IMR-90 (cell line): ENCODE data around the gene MSANTD1. TPM values are rescaled to one million over a fixed set of nuclear protein-coding genes. Genes with fewer than 3 reads are reported as not detected.

Experiments used
- ATAC-seq: fragments of 200-7000 bp; cut with Tn5 transposase; 2 replicates; pipeline ENCODE4 v1.9.1; 2020; ENCODE audit warnings: low read depth, mild to moderate bottlenecking, moderate library complexity
- BruUV-seq: library from RNA; stranded (reverse); fragments of 400-500 nt; replicated peaks from 2 replicates; lab custom pipeline; 2021; lab: Mats Ljungman, UMichigan
- CTCF ChIA-PET: fragments of 300-600 bp; formaldehyde crosslinking; extraction: SDS; loops from one replicate; lab custom pipeline; 2021; ENCODE audit warnings: antibody characterized with exemption; lab: Yijun Ruan, JAX
- POLR2A ChIA-PET: fragments of 300-600 bp; sonication (Branson Sonifier 250); formaldehyde crosslinking; loops from one replicate; lab custom pipeline; 2022; ENCODE audit warnings: antibody characterized with exemption; ENCODE audit not compliant: unreplicated experiment; lab: Charles Lee
- DNase-seq: peaks from one replicate; pipeline ENCODE4 v3.0.0; 2013
- H2AFZ ChIP-seq: replicated peaks from 2 replicates; pipeline ENCODE3; 2013; ENCODE audit warnings: low read length, mild to moderate bottlenecking; ENCODE audit not compliant: poor library complexity
- H2AK5ac ChIP-seq: 2 replicates; pipeline ENCODE4 v1.6.1; 2013; ENCODE audit warnings: low read depth, low read length, inconsistent platforms
- H2AK9ac ChIP-seq: replicated peaks from 2 replicates; pipeline ENCODE3; 2013; ENCODE audit warnings: mild to moderate bottlenecking, low read depth, low read length, moderate library complexity; ENCODE audit not compliant: poor library complexity
- H2BK120ac ChIP-seq: 2 replicates; pipeline ENCODE4 v1.6.1; 2013; ENCODE audit warnings: low read depth, low read length, inconsistent platforms
- H2BK15ac ChIP-seq: 3 replicates; pipeline ENCODE4 v1.6.1; 2013; ENCODE audit warnings: low read depth, low read length, inconsistent platforms
- H2BK20ac ChIP-seq: 2 replicates; pipeline ENCODE4 v1.6.1; 2013; ENCODE audit warnings: low read depth, mild to moderate bottlenecking, inconsistent platforms, low read length, moderate library complexity
- H2BK5ac ChIP-seq: 2 replicates; pipeline ENCODE4 v1.6.1; 2013; ENCODE audit warnings: mild to moderate bottlenecking, low read depth, low read length, inconsistent platforms; ENCODE audit not compliant: poor library complexity, severe bottlenecking
- H3K14ac ChIP-seq: replicated peaks from 2 replicates; pipeline ENCODE4 v1.6.1; 2013; ENCODE audit warnings: low read depth, low read length, inconsistent platforms
- H3K18ac ChIP-seq: 2 replicates; pipeline ENCODE4 v1.6.1; 2013; ENCODE audit warnings: low read depth, low read length, control low read depth
- H3K23ac ChIP-seq: 2 replicates; pipeline ENCODE4 v1.6.1; 2013; ENCODE audit warnings: low read depth, low read length, inconsistent platforms
- H3K27ac ChIP-seq: 2 replicates; pipeline ENCODE4 v1.5.1; 2013; ENCODE audit warnings: mild to moderate bottlenecking, control low read depth, low read length; ENCODE audit not compliant: insufficient read depth
- H3K27me3 ChIP-seq: 2 replicates; pipeline ENCODE4 v1.6.1; 2013; ENCODE audit warnings: low read length; ENCODE audit not compliant: control insufficient read depth, insufficient read depth
- H3K36me3 ChIP-seq: 2 replicates; pipeline ENCODE4 v1.6.1; 2013; ENCODE audit warnings: low read length, mixed read lengths; ENCODE audit not compliant: control insufficient read depth, insufficient read depth
- H3K4ac ChIP-seq: 2 replicates; pipeline ENCODE4 v1.6.1; 2013; ENCODE audit warnings: low read depth, low read length, inconsistent platforms
- H3K4me1 ChIP-seq: 2 replicates; pipeline ENCODE4 v1.6.1; 2013; ENCODE audit warnings: low read length, mixed read lengths; ENCODE audit not compliant: control insufficient read depth, insufficient read depth
- H3K4me2 ChIP-seq: 2 replicates; pipeline ENCODE4 v1.6.1; 2013; ENCODE audit warnings: low read depth, mild to moderate bottlenecking, control low read depth, low read length, moderate library complexity
- H3K4me3 ChIP-seq: 2 replicates; pipeline ENCODE4 v1.5.1; 2013; ENCODE audit warnings: low read depth, mild to moderate bottlenecking, control low read depth, low read length, moderate library complexity; ENCODE audit not compliant: insufficient read depth
- H3K56ac ChIP-seq: 2 replicates; pipeline ENCODE4 v1.6.1; 2013; ENCODE audit warnings: low read length, inconsistent platforms; ENCODE audit not compliant: insufficient read depth; ENCODE audit errors: extremely low read depth
- H3K79me1 ChIP-seq, 2 experiments: 2 replicates each; pipeline ENCODE4 v1.6.1; 2013; ENCODE audit warnings: low read length in 2 of 2, inconsistent platforms in 1 of 2, low read depth in 1 of 2
- H3K9ac ChIP-seq: 2 replicates; pipeline ENCODE4 v1.6.1; 2013; ENCODE audit warnings: low read depth, low read length, control low read depth
- H3K9me1 ChIP-seq: 2 replicates; pipeline ENCODE4 v1.6.1; 2013; ENCODE audit warnings: low read length, inconsistent platforms; ENCODE audit not compliant: insufficient read depth
- H3K9me3 ChIP-seq: 2 replicates; pipeline ENCODE4 v1.6.1; 2013; ENCODE audit warnings: low read length; ENCODE audit not compliant: control insufficient read depth, insufficient read depth
- H4K20me1 ChIP-seq: 2 replicates; pipeline ENCODE4 v1.6.1; 2013; ENCODE audit warnings: low read length, inconsistent platforms; ENCODE audit not compliant: insufficient read depth
- H4K5ac ChIP-seq: 2 replicates; pipeline ENCODE4 v1.6.1; 2013; ENCODE audit warnings: mild to moderate bottlenecking, low read depth, low read length, control low read depth
- H4K8ac ChIP-seq, 2 experiments: 2 replicates each; pipeline ENCODE4 v1.6.1; 2013; ENCODE audit warnings: low read depth in 2 of 2, low read length in 2 of 2, control low read depth in 1 of 2, inconsistent platforms in 1 of 2
- H4K91ac ChIP-seq: 2 replicates; pipeline ENCODE4 v1.6.1; 2013; ENCODE audit warnings: low read depth, low read length, inconsistent platforms; ENCODE audit not compliant: insufficient read depth
- BHLHE40 ChIP-seq: fragments of 150-350 bp; IDR thresholded peaks from 2 replicates; pipeline ENCODE4 v1.6.1; 2016; ENCODE audit warnings: mild to moderate bottlenecking, low read depth, low read length
- CEBPB ChIP-seq: IDR thresholded peaks from 2 replicates; pipeline ENCODE4 v1.6.1; 2012; ENCODE audit warnings: low read depth, low read length, improper control_type of control experiment
- CHD1 ChIP-seq: IDR thresholded peaks from 2 replicates; pipeline ENCODE4 v1.6.1; 2012; ENCODE audit warnings: low read depth, low read length, improper control_type of control experiment
- FOS ChIP-seq: fragments of 150-350 bp; IDR thresholded peaks from 2 replicates; pipeline ENCODE4 v1.6.1; 2016; ENCODE audit warnings: low read depth, low read length
- MAFK ChIP-seq: IDR thresholded peaks from 2 replicates; pipeline ENCODE4 v1.6.1; 2012; ENCODE audit warnings: low read depth, low read length, improper control_type of control experiment
- MAZ ChIP-seq: IDR thresholded peaks from 2 replicates; pipeline ENCODE4 v1.6.1; 2012; ENCODE audit warnings: low read depth, mild to moderate bottlenecking, low read length, improper control_type of control experiment, moderate library complexity, borderline replicate concordance
- MXI1 ChIP-seq: IDR thresholded peaks from 2 replicates; pipeline ENCODE4 v1.6.1; 2012; ENCODE audit warnings: low read depth, mild to moderate bottlenecking, low read length, moderate library complexity, borderline replicate concordance
- POLR2A ChIP-seq: IDR thresholded peaks from 2 replicates; pipeline ENCODE4 v1.6.1; 2012; ENCODE audit warnings: mild to moderate bottlenecking, low read depth, low read length
- RAD21 ChIP-seq: IDR thresholded peaks from 2 replicates; pipeline ENCODE4 v1.6.1; 2012; ENCODE audit warnings: low read length, improper control_type of control experiment
- RCOR1 ChIP-seq: IDR thresholded peaks from 2 replicates; pipeline ENCODE4 v1.6.1; 2012; ENCODE audit warnings: mild to moderate bottlenecking, low read length, improper control_type of control experiment; ENCODE audit not compliant: insufficient replicate concordance
- RFX5 ChIP-seq: IDR thresholded peaks from 2 replicates; pipeline ENCODE4 v1.8.0; 2012; ENCODE audit warnings: low read depth, mild to moderate bottlenecking, low read length, moderate library complexity
- SMC3 ChIP-seq: fragments of 150-350 bp; IDR thresholded peaks from 2 replicates; pipeline ENCODE4 v1.6.1; 2016; ENCODE audit warnings: low read depth, mild to moderate bottlenecking, antibody characterized with exemption, low read length, moderate library complexity
- WGBS, 2 experiments: methylation state at CpG; one replicate each; pipeline versions ENCODE4 v1.1.5 to v1.1.7; 2013; ENCODE audit warnings: missing lambda C conversion rate in 2 of 2; ENCODE audit not compliant: insufficient read length in 1 of 2; ENCODE audit errors: extremely low coverage in 2 of 2; 5-methylcytosine and 5-hydroxymethylcytosine counted together
- dilution Hi-C: fragments of 300-500 bp; cut with HindIII; formaldehyde crosslinking; loops from one replicate; pipeline ENCODE4 v1.14.3; 2018; ENCODE audit warnings: low sequenced_read_pairs; ENCODE audit not compliant: unreplicated experiment
- in situ Hi-C: fragments of 300-500 bp; cut with MboI; formaldehyde crosslinking; loops from 3 replicates; pipeline ENCODE4 v1.14.3; 2019; ENCODE audit warnings: low sequenced_read_pairs, inconsistent platforms, mixed read lengths
- intact Hi-C: fragments of 100-400 bp; cut with micrococcal nuclease; formaldehyde crosslinking; loops from 2 replicates; pipeline ENCODE4 v1.10.0; 2022
- polyA plus RNA-seq, 3 experiments: library from polyadenylated mRNA; depleted of rRNA; stranded (reverse); fragments of >200 nt; gene quantifications; 2 replicates each; pipeline ENCODE4 v1.2.3, GENCODE V29; 2012; ENCODE audit warnings: low replicate concordance in 1 of 3
- total RNA-seq: library from RNA; depleted of rRNA; stranded (reverse); fragments of >200 nt; gene quantifications from 2 replicates; pipeline ENCODE4 v1.2.3, GENCODE V29; 2012
- TF ChIP-seq, protein P1 (sequence below): fragments of 150-350 bp; IDR thresholded peaks from 2 replicates; pipeline ENCODE4 v1.6.1; 2016; ENCODE audit warnings: low read depth, mild to moderate bottlenecking, low read length, moderate library complexity, borderline replicate concordance
- TF ChIP-seq, protein P2 (sequence below): conservative IDR thresholded peaks from 2 replicates; pipeline ENCODE4 v1.5.1; 2012; ENCODE audit warnings: mild to moderate bottlenecking, low read depth, low read length, improper control_type of control experiment
- TF ChIP-seq, protein P3 (sequence below): fragments of 150-350 bp; IDR thresholded peaks from 2 replicates; pipeline ENCODE4 v1.6.1; 2017; ENCODE audit warnings: mild to moderate bottlenecking, antibody characterized with exemption, low read length, low read depth

MSANTD1 gene
- total and polyA plus RNA-seq, 2 of the 4 experiments (the other 2 are of a cell fraction) = under 0.01 to 0.07 TPM

DNA sequence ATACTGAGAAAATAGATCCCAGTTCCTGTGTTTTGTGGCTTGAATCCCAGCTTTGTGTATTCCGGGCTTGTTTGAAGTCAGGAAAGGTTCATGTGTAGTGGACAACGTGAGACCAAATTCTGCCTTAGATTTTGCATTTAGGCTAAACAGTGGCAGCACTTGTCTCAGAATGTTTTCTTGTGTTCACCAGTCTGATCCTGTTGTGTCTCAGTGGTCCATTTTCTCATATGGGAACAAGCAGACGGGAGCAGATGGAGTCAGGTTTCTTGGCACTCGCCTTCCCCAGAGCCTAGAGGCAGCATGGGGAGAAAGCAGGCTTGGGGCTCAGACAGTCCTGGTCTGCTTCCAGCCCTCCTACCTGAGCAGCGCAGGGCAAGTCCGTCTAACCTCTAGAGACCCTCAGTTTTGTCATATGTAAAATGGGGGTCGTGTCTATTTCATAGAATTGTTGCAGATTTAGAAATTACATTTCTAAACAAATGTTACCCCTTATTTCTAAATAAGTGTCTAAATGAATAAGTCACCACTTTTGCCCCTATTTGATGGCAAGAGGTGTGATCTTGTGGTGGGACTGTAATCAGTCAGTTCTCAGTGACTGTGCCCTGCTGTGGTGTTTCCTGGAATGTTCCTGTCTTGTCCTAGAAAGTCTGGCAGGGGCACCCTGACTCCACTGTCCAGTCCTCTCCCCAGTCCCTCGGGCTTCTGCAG, 28.3 kb upstream of the MSANTD1 start:
- Histone ChIP-seq H3K4me1 (no peaks in the 10 kb centered on the region), H3K18ac (no peak overlapping the region), H3K79me1 (no peaks in the 10 kb centered on the region), H3K27me3 (no peaks in the 10 kb centered on the region), H3K4me2 (no peak overlapping the region), H2BK5ac (no peak overlapping the region), H3K4ac (no peak overlapping the region), H2AK5ac (no peak overlapping the region), H3K27ac (no peak overlapping the region), H3K9me1 (no peaks in the 10 kb centered on the region), H3K9me3 (no peaks in the 10 kb centered on the region), H3K36me3 (peaks cover 59% of the 10 kb centered on the region), H3K9ac (no peak overlapping the region), H2BK20ac (no peak overlapping the region), H4K20me1 (no peaks in the 10 kb centered on the region), H2AFZ (no peak overlapping the region), H4K91ac (no peak overlapping the region), H2AK9ac (no peak overlapping the region), H3K14ac (no peak overlapping the region), H3K56ac (no peak overlapping the region), H4K8ac (no peak overlapping the region), H2BK120ac (no peak overlapping the region), H4K5ac (no peak overlapping the region), H3K4me3 (no peak overlapping the region), H2BK15ac (no peak overlapping the region), H3K23ac (no peak overlapping the region)
- ATAC-seq = no peak
- ChIA-PET POLR2A (no interaction called here), CTCF (no interaction called here)
- WGBS, 2 experiments = 100% methylated on average over 2 of the region's 8 CpGs; no CpG with 5 or more reads in 1 of the 2 experiments
- intact Hi-C loops = no loop called here
- TF ChIP-seq CHD1 (no peak), RAD21 (no peak), MAZ (no peak), MXI1 (no peak), RFX5 (no peak), RCOR1 (no peak), CEBPB (no peak), POLR2A (no peak), BHLHE40 (no peak), FOS (no peak), MAFK (no peak), SMC3 (no peak)
- TF ChIP-seq, protein P1, sequence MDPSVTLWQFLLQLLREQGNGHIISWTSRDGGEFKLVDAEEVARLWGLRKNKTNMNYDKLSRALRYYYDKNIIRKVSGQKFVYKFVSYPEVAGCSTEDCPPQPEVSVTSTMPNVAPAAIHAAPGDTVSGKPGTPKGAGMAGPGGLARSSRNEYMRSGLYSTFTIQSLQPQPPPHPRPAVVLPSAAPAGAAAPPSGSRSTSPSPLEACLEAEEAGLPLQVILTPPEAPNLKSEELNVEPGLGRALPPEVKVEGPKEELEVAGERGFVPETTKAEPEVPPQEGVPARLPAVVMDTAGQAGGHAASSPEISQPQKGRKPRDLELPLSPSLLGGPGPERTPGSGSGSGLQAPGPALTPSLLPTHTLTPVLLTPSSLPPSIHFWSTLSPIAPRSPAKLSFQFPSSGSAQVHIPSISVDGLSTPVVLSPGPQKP = no peak
- TF ChIP-seq, protein P2, sequence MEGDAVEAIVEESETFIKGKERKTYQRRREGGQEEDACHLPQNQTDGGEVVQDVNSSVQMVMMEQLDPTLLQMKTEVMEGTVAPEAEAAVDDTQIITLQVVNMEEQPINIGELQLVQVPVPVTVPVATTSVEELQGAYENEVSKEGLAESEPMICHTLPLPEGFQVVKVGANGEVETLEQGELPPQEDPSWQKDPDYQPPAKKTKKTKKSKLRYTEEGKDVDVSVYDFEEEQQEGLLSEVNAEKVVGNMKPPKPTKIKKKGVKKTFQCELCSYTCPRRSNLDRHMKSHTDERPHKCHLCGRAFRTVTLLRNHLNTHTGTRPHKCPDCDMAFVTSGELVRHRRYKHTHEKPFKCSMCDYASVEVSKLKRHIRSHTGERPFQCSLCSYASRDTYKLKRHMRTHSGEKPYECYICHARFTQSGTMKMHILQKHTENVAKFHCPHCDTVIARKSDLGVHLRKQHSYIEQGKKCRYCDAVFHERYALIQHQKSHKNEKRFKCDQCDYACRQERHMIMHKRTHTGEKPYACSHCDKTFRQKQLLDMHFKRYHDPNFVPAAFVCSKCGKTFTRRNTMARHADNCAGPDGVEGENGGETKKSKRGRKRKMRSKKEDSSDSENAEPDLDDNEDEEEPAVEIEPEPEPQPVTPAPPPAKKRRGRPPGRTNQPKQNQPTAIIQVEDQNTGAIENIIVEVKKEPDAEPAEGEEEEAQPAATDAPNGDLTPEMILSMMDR = no peak
- TF ChIP-seq, protein P3, sequence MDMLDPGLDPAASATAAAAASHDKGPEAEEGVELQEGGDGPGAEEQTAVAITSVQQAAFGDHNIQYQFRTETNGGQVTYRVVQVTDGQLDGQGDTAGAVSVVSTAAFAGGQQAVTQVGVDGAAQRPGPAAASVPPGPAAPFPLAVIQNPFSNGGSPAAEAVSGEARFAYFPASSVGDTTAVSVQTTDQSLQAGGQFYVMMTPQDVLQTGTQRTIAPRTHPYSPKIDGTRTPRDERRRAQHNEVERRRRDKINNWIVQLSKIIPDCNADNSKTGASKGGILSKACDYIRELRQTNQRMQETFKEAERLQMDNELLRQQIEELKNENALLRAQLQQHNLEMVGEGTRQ = no peak
- in situ Hi-C loops = no loop called here
- no TSS peak for BruUV-seq
- DNase-seq = no peak
- dilution Hi-C loops = no loop called here
